Activated B cell treated with CpG ODN at 0.5 μM for 24 hours (primary cell): ENCODE results near the gene DRC7. TPM values are rescaled to one million over a fixed set of nuclear protein-coding genes. Genes with fewer than 3 reads are reported as not detected.

Experiments
- ATAC-seq: fragments of 200-7000 bp; cut with Tn5 transposase; one replicate; pipeline ENCODE4 v1.10.0; 2021; ENCODE audit warnings: low read depth, mild to moderate bottlenecking, moderate library complexity
- CTCF ChIA-PET: fragments of 350-600 bp; sonication (Branson Sonifier 250); formaldehyde crosslinking; loops from one replicate; lab custom pipeline; 2021; ENCODE audit warnings: antibody characterized with exemption; lab: Charles Lee
- POLR2A ChIA-PET: fragments of 350-600 bp; sonication (Branson Sonifier 250); formaldehyde crosslinking; loops from one replicate; lab custom pipeline; 2021; ENCODE audit warnings: antibody characterized with exemption; lab: Charles Lee
- DNase-seq: peaks from one replicate; pipeline ENCODE4 v3.0.0; 2022
- H3K27ac Mint-ChIP-seq: one replicate; pipeline ENCODE4 v1.8.0; 2020; ENCODE audit warnings: mixed read lengths
- H3K27me3 Mint-ChIP-seq: one replicate; pipeline ENCODE4 v1.8.0; 2021; ENCODE audit warnings: mixed read lengths
- H3K36me3 Mint-ChIP-seq: one replicate; pipeline ENCODE4 v1.8.0; 2021; ENCODE audit warnings: low read depth, mixed read lengths
- H3K4me1 Mint-ChIP-seq: one replicate; pipeline ENCODE4 v1.8.0; 2021; ENCODE audit warnings: mixed read lengths
- H3K4me3 Mint-ChIP-seq: one replicate; pipeline ENCODE4 v1.8.0; 2020; ENCODE audit warnings: mild to moderate bottlenecking, mixed read lengths
- H3K9me3 Mint-ChIP-seq: one replicate; pipeline ENCODE4 v1.8.0; 2020; ENCODE audit warnings: mixed read lengths
- intact Hi-C: fragments of 100-400 bp; cut with micrococcal nuclease; formaldehyde crosslinking; loops from one replicate; pipeline ENCODE4 v1.15.1; 2024
- total RNA-seq: library from RNA; stranded (reverse); gene quantifications from 2 replicates; pipeline ENCODE4 v1.2.3, GENCODE V29; 2022
- TF ChIP-seq, protein P1 (sequence below): fragments of 200-600 bp; IDR thresholded peaks from one replicate; pipeline ENCODE4 v1.8.0; 2022; ENCODE audit warnings: antibody characterized with exemption, mild to moderate bottlenecking

DRC7 gene
- total RNA-seq, 1 donor from 2014 or later: not detected

- peaks cover 19% of the 10 kb centered on the region for H3K36me3 Mint-ChIP-seq
- no peak overlapping the region for H3K27ac Mint-ChIP-seq
- no peak for DNase-seq
- POLR2A ChIA-PET: interaction anchor here (0.9 kb wide), 1 partner anchor 13 kb away, joined by 3 read pairs; the partner anchor contains the start of gene KATNB1
- no peaks in the 10 kb centered on the region for H3K4me1 Mint-ChIP-seq
- TF ChIP-seq, protein P1, sequence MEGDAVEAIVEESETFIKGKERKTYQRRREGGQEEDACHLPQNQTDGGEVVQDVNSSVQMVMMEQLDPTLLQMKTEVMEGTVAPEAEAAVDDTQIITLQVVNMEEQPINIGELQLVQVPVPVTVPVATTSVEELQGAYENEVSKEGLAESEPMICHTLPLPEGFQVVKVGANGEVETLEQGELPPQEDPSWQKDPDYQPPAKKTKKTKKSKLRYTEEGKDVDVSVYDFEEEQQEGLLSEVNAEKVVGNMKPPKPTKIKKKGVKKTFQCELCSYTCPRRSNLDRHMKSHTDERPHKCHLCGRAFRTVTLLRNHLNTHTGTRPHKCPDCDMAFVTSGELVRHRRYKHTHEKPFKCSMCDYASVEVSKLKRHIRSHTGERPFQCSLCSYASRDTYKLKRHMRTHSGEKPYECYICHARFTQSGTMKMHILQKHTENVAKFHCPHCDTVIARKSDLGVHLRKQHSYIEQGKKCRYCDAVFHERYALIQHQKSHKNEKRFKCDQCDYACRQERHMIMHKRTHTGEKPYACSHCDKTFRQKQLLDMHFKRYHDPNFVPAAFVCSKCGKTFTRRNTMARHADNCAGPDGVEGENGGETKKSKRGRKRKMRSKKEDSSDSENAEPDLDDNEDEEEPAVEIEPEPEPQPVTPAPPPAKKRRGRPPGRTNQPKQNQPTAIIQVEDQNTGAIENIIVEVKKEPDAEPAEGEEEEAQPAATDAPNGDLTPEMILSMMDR: no peak
- ATAC-seq: no peak
- CTCF ChIA-PET: interaction anchor here (0.8 kb wide), 1 partner anchor 21 kb away, joined by 3 read pairs; no protein-coding TSS in a partner anchor
- intact Hi-C loops: no loop called here
- no peaks in the 10 kb centered on the region for H3K9me3 Mint-ChIP-seq
- H3K4me3 Mint-ChIP-seq: no peak overlapping the region
- H3K27me3 Mint-ChIP-seq: no peaks in the 10 kb centered on the region
These were observed 54.0 kb downstream of the DRC7 start for GRCh38 chr16:57748596-57748995.

GRCh38 chr16:57749101-57749692 lies 54.6 kb downstream of the DRC7 start:
- intact Hi-C loops: no loop called here
- CTCF ChIA-PET: no interaction called here
- POLR2A ChIA-PET: no interaction called here
- no peaks in the 10 kb centered on the region for H3K27me3 Mint-ChIP-seq
- H3K36me3 Mint-ChIP-seq: peaks cover 22% of the 10 kb centered on the region
- DNase-seq (no peak), ATAC-seq (no peak)
- TF ChIP-seq, protein P1: no peak
- no peaks in the 10 kb centered on the region for H3K9me3 Mint-ChIP-seq
- no peak overlapping the region for H3K4me3 Mint-ChIP-seq
- no peak overlapping the region for H3K27ac Mint-ChIP-seq
- no peaks in the 10 kb centered on the region for H3K4me1 Mint-ChIP-seq

DNA sequence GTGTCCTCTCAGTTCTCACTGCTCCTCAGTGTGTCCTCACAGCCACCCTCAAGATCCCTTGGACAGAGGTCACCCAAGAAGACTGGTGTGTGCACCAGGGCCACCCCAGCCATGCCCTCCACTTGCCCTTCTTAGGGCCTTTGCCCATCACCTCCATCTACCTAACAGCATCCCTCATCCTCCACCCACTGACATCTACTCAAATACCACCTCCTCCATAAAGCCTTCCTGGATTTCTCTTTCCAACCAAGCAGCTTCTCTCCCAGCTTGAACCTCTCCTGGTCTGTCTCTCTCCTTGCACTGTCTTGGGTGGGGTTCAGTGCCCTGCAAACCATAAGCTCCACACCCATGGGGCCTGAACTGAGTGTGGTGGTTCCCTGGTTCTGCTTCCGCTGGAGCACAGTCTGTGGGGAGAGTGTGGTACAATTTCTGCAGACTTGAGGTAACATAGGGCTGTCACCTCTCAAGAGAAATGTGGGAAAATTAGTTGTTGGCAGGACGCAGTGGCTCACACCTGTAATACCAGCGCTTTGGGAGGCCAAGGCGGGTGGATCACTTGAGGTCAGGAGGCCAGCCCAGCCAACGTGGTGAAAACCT lies 55.3 kb downstream of the DRC7 start:
- DNase-seq: no peak
- no peak overlapping the region for H3K4me3 Mint-ChIP-seq
- H3K4me1 Mint-ChIP-seq: no peaks in the 10 kb centered on the region
- POLR2A ChIA-PET: no interaction called here
- no peak for ATAC-seq
- H3K27me3 Mint-ChIP-seq: no peaks in the 10 kb centered on the region
- no peak overlapping the region for H3K27ac Mint-ChIP-seq
- TF ChIP-seq, protein P1: no peak
- CTCF ChIA-PET: no interaction called here
- intact Hi-C loops: no loop called here
- H3K9me3 Mint-ChIP-seq: no peaks in the 10 kb centered on the region
- H3K36me3 Mint-ChIP-seq: peaks cover 23% of the 10 kb centered on the region

GRCh38 chr16:57750796-57751538 lies 56.4 kb downstream of the DRC7 start:
- Mint-ChIP-seq H3K9me3 (no peaks in the 10 kb centered on the region), H3K36me3 (peaks cover 27% of the 10 kb centered on the region), H3K27me3 (no peaks in the 10 kb centered on the region), H3K27ac (no peak overlapping the region), H3K4me1 (no peaks in the 10 kb centered on the region), H3K4me3 (no peak overlapping the region)
- DNase-seq (no peak), ATAC-seq (no peak)
- intact Hi-C loops: no loop called here
- ChIA-PET CTCF (no interaction called here), POLR2A (no interaction called here)
- TF ChIP-seq, protein P1: no peak

DNA sequence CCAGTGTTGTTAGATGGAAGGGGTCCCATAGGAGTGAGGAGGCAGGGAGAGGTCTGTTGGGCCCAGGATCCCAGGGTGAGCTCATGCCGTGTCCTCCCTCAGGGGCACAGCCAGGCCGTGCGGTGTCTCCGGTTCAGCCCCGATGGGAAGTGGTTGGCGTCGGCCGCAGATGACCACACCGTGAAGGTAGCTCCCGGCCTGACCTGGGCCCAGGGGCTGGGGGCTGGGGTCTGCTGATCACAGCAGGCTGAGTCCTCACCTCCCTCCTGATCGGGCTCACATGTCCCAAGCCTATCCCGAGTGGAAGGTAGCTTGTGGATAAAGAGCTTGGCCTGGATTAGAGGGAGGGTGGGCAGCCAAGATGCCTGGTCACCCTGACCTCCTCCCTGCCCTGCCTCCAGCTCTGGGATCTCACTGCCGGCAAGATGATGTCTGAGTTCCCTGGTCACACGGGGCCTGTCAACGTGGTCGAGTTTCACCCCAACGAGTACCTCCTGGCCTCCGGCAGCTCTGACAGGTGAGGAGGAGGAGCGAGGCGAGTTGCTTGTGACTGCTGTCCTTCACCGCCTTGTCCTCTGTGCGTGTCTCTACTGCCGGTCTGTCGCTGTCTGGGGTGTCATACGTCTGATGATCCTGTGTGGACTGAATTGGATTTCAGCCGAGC lies 57.1 kb downstream of the DRC7 start:
- TF ChIP-seq, protein P1: no peak
- intact Hi-C loops: no loop called here
- Mint-ChIP-seq H3K4me3 (no peak overlapping the region), H3K36me3 (peaks cover 29% of the 10 kb centered on the region), H3K9me3 (no peaks in the 10 kb centered on the region), H3K27me3 (no peaks in the 10 kb centered on the region), H3K4me1 (no peaks in the 10 kb centered on the region), H3K27ac (no peak overlapping the region)
- ATAC-seq: no peak
- DNase-seq: no peak
- CTCF ChIA-PET: no interaction called here
- POLR2A ChIA-PET: interaction anchor here (1.0 kb wide), 1 partner anchor 16 kb away, joined by 4 read pairs; the partner anchor contains the start of gene KATNB1
